ENCODE measurements around the gene PUS10. TPM values are rescaled to one million over a fixed set of nuclear protein-coding genes. Genes with fewer than 3 reads are reported as not detected.
"Not testable (repeated sequence)": the region's sequence is repeated elsewhere in the genome, so short reads cannot be mapped to it uniquely, and the experiment has no call there.

Gene PUS10
- total and polyA plus RNA-seq, 2 experiments from 2014 or later = 6.7 to 7.1 TPM

- no peak overlapping the region for H3K27ac ChIP-seq
- TF ChIP-seq EZH2phosphoT487 (IDR thresholded peaks at IDR 0.05; ENCODE audit: insufficient read depth, low read depth) (no peak), EZH2 (IDR thresholded peaks at IDR 0.05; ENCODE audit: insufficient read depth, poor library complexity, severe bottlenecking) (no peak)
- no peak overlapping the region for H3K9ac ChIP-seq
- no peaks in the 10 kb centered on the region for H3K9me3 ChIP-seq (ENCODE audit: low read depth)
- no peaks in the 10 kb centered on the region; the same call in 1 of the 2 replicates for H3K36me3 ChIP-seq (ENCODE audit: low read depth)
- no peaks in the 10 kb centered on the region for H3K79me2 ChIP-seq (ENCODE audit: insufficient read depth)
- H3K4me1 ChIP-seq (ENCODE audit: insufficient read depth) = no peaks in the 10 kb centered on the region
- H3K4me2 ChIP-seq (ENCODE audit: unreplicated experiment) = no peak overlapping the region
- no peak overlapping the region for H3K4me3 ChIP-seq
- in situ Hi-C loops (cut with MboI) = loop anchor here (25.0 kb wide), 1 partner anchor 277 kb away; no protein-coding TSS in a partner anchor
- H2AFZ ChIP-seq = no peak overlapping the region
- peak; percentile 11 for DNase-seq
- H3F3A ChIP-seq (ENCODE audit: insufficient read depth) = no peaks in the 10 kb centered on the region
- no peaks in the 10 kb centered on the region for H3K27me3 ChIP-seq (replicated peaks; ENCODE audit: insufficient read depth)
- 53 to 56% methylated on average over 2 of the region's 2 CpGs for WGBS, 2 experiments (ENCODE audit: low coverage in 1 of 2, low lambda C conversion rate in 2 of 2, missing lambda C conversion rate in 2 of 2)
- no peaks in the 10 kb centered on the region for H4K20me1 ChIP-seq (ENCODE audit: insufficient read depth)
- no peaks in the 10 kb centered on the region for H3K9me2 ChIP-seq (ENCODE audit: insufficient read depth)
These were observed 28.8 kb downstream of the PUS10 start for GRCh38 chr2:60989259-60989658.

GRCh38 chr2:60987656-60988055, 30.4 kb downstream of the PUS10 start:
- H3K9ac ChIP-seq; DNase-seq; H3K36me3 ChIP-seq (ENCODE audit: low read depth); H4K20me1 ChIP-seq (ENCODE audit: insufficient read depth); H3K4me3 ChIP-seq; H3K4me2 ChIP-seq (ENCODE audit: unreplicated experiment); H3K27ac ChIP-seq; H3K27me3 ChIP-seq (replicated peaks; ENCODE audit: insufficient read depth); H3K4me1 ChIP-seq (ENCODE audit: insufficient read depth); H3K9me3 ChIP-seq (ENCODE audit: low read depth); H2AFZ ChIP-seq; H3K9me2 ChIP-seq (ENCODE audit: insufficient read depth); H3F3A ChIP-seq (ENCODE audit: insufficient read depth); H3K79me2 ChIP-seq (ENCODE audit: insufficient read depth): not testable (repeated sequence)
- in situ Hi-C loops (cut with MboI) = loop anchor here (25.0 kb wide), 1 partner anchor 275 kb away; no protein-coding TSS in a partner anchor
- 84 to 85% methylated on average over 8 of the region's 8 CpGs for WGBS, 2 experiments (ENCODE audit: low coverage in 1 of 2, low lambda C conversion rate in 2 of 2, missing lambda C conversion rate in 2 of 2)

DNA sequence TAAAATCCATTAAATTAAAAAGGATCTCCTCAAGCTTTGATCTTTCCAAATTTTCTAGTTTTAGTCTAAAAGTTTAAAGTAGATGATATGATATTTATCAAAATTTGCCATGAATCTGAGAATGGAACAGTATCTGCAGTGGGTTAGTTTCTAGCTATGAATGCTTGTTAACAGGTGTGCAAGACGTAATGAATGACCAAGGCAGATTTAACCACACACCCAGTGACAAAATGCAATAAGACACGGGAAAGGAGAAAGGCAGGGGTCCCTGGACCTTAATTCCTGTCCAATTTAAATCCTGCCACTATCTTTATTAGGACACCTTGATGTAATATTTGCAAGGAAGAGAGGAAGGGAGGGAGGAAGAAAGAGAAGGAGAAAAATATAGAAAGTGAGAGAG, 31.0 kb downstream of the PUS10 start:
- H4K20me1 ChIP-seq (ENCODE audit: insufficient read depth) = no peaks in the 10 kb centered on the region
- no peak overlapping the region for H3K9ac ChIP-seq
- no peaks in the 10 kb centered on the region for H3K79me2 ChIP-seq (ENCODE audit: insufficient read depth)
- TF ChIP-seq EZH2phosphoT487 (IDR thresholded peaks at IDR 0.05; ENCODE audit: insufficient read depth, low read depth) = no peak
- TF ChIP-seq EZH2 (IDR thresholded peaks at IDR 0.05; ENCODE audit: insufficient read depth, poor library complexity, severe bottlenecking) = no peak
- no peaks in the 10 kb centered on the region for H3K9me3 ChIP-seq (ENCODE audit: low read depth)
- DNase-seq = no peak
- no peak overlapping the region for H2AFZ ChIP-seq
- H3K27ac ChIP-seq = no peak overlapping the region
- no peaks in the 10 kb centered on the region for H3K4me1 ChIP-seq (ENCODE audit: insufficient read depth)
- H3K9me2 ChIP-seq (ENCODE audit: insufficient read depth) = no peaks in the 10 kb centered on the region
- 45 to 49% methylated on average over 2 of the region's 2 CpGs for WGBS, 2 experiments (ENCODE audit: low coverage in 1 of 2, low lambda C conversion rate in 2 of 2, missing lambda C conversion rate in 2 of 2)
- no peak overlapping the region for H3K4me3 ChIP-seq
- no peaks in the 10 kb centered on the region for H3K36me3 ChIP-seq (ENCODE audit: low read depth)
- in situ Hi-C loops (cut with MboI) = loop anchor here (25.0 kb wide), 1 partner anchor 275 kb away; no protein-coding TSS in a partner anchor
- H3F3A ChIP-seq (ENCODE audit: insufficient read depth) = no peaks in the 10 kb centered on the region
- no peaks in the 10 kb centered on the region for H3K27me3 ChIP-seq (replicated peaks; ENCODE audit: insufficient read depth)
- no peak overlapping the region for H3K4me2 ChIP-seq (ENCODE audit: unreplicated experiment)

GRCh38 chr2:60984720-60985119, 33.3 kb downstream of the PUS10 start:
- Histone ChIP-seq H3K27me3 (replicated peaks; ENCODE audit: insufficient read depth) (no peaks in the 10 kb centered on the region), H3K79me2 (ENCODE audit: insufficient read depth) (no peaks in the 10 kb centered on the region), H4K20me1 (ENCODE audit: insufficient read depth) (no peaks in the 10 kb centered on the region), H3K27ac (no peak overlapping the region), H3K4me1 (ENCODE audit: insufficient read depth) (no peaks in the 10 kb centered on the region), H3K9me3 (ENCODE audit: low read depth) (no peaks in the 10 kb centered on the region), H3K36me3 (ENCODE audit: low read depth) (no peaks in the 10 kb centered on the region), H3F3A (ENCODE audit: insufficient read depth) (no peaks in the 10 kb centered on the region), H2AFZ (no peak overlapping the region), H3K9me2 (ENCODE audit: insufficient read depth) (no peaks in the 10 kb centered on the region), H3K4me2 (ENCODE audit: unreplicated experiment) (no peak overlapping the region), H3K4me3 (no peak overlapping the region), H3K9ac (no peak overlapping the region)
- TF ChIP-seq EZH2 (IDR thresholded peaks at IDR 0.05; ENCODE audit: insufficient read depth, poor library complexity, severe bottlenecking) (no peak), EZH2phosphoT487 (IDR thresholded peaks at IDR 0.05; ENCODE audit: insufficient read depth, low read depth) (no peak)
- in situ Hi-C loops (cut with MboI) = loop anchor here (25.0 kb wide), 1 partner anchor 272 kb away; no protein-coding TSS in a partner anchor
- WGBS, 2 experiments (ENCODE audit: low coverage in 1 of 2, low lambda C conversion rate in 2 of 2, missing lambda C conversion rate in 2 of 2) = 95 to 100% methylated on average over 1 of the region's 1 CpG
- DNase-seq = no peak

DNA sequence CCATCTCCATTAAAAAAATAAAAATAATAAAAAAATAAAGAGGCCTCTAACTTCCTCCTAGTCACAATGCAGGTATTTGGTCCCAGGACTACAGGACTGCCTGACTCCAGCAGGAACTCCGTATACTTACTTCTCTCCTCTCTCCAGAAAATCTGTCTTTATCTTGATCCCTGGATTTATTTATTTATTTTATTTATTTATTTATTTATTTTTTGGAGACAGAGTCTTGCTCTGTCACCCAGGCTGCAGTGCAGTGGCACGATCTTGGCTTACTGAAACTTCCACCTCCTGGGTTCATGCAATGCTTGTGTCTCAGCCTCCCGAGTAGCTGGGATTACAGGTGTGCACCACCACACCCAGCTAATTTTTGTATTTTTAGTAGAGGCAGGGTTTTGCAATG, 36.0 kb downstream of the PUS10 start:
- H3K4me3 ChIP-seq; H3K9me3 ChIP-seq (ENCODE audit: low read depth); DNase-seq; H3F3A ChIP-seq (ENCODE audit: insufficient read depth); H3K4me2 ChIP-seq (ENCODE audit: unreplicated experiment); H3K36me3 ChIP-seq (ENCODE audit: low read depth); H3K4me1 ChIP-seq (ENCODE audit: insufficient read depth); H3K27me3 ChIP-seq (replicated peaks; ENCODE audit: insufficient read depth); H3K9ac ChIP-seq; H2AFZ ChIP-seq; H3K79me2 ChIP-seq (ENCODE audit: insufficient read depth); H4K20me1 ChIP-seq (ENCODE audit: insufficient read depth); H3K27ac ChIP-seq; H3K9me2 ChIP-seq (ENCODE audit: insufficient read depth): not testable (repeated sequence)
- in situ Hi-C loops (cut with MboI) = loop anchor here (25.0 kb wide), 1 partner anchor 270 kb away; no protein-coding TSS in a partner anchor
- WGBS, 2 experiments (ENCODE audit: low coverage in 1 of 2, low lambda C conversion rate in 2 of 2, missing lambda C conversion rate in 2 of 2) = 96 to 100% methylated on average over 3 of the region's 3 CpGs
